Stimulated activated CD8-positive, alpha-beta memory T cell treated with anti-CD3 and anti-CD28 coated beads, Interleukin-7, amount 100 ng/mL, for 48 hours (primary cell): ENCODE measurements around the gene ZNF674.

Experiments used
- DNase-seq, 2 donors: peaks; one replicate each; pipeline ENCODE4 v3.0.0-alpha.2; 2020; ENCODE audit warnings: low read depth in 1 of 2; ENCODE audit errors: extremely low read depth in 1 of 2

The ZNF674 gene

GRCh38 chrX:46545111-46546005, at the start of gene ZNF674:
ZNF674 (minus strand) TSS chrX:46545421; CDS start chrX:46542087, 3,334 bp downstream.
- peak; percentile 83 to 89 for DNase-seq

GRCh38 chrX:46589977-46590723, 44.9 kb upstream of the ZNF674 start:
- DNase-seq: no peak

- no peak for DNase-seq
Measured at GRCh38 chrX:46588263-46588662, 43.0 kb upstream of the ZNF674 start.

GRCh38 chrX:46587753-46588171, 42.5 kb upstream of the ZNF674 start:
- DNase-seq: no peak

GRCh38 chrX:46587158-46587557, 41.9 kb upstream of the ZNF674 start:
- DNase-seq: no peak

- DNase-seq: no peak
Measured at GRCh38 chrX:46584736-46585135, 39.5 kb upstream of the ZNF674 start.

GRCh38 chrX:46582966-46583365, 37.7 kb upstream of the ZNF674 start:
- no peak for DNase-seq

GRCh38 chrX:46582325-46582724, 37.1 kb upstream of the ZNF674 start:
- DNase-seq: no peak

- DNase-seq: no peak
Measured at GRCh38 chrX:46580613-46581012, 35.4 kb upstream of the ZNF674 start.

GRCh38 chrX:46579250-46579649, 34.0 kb upstream of the ZNF674 start:
- DNase-seq: no peak

- DNase-seq: no peak
Measured at GRCh38 chrX:46577221-46578005, 32.2 kb upstream of the ZNF674 start.

GRCh38 chrX:46576458-46576857, 31.2 kb upstream of the ZNF674 start:
- no peak for DNase-seq

GRCh38 chrX:46575991-46576392, 30.8 kb upstream of the ZNF674 start:
- DNase-seq: no peak

GRCh38 chrX:46575586-46575985, 30.4 kb upstream of the ZNF674 start:
- DNase-seq: no peak

GRCh38 chrX:46574774-46575381, 29.7 kb upstream of the ZNF674 start:
- DNase-seq: no peak

- peak in 1 of 2 donors; percentile 23 for DNase-seq
Measured at GRCh38 chrX:46573892-46574773, 28.9 kb upstream of the ZNF674 start.

- DNase-seq: peak; percentile 37
Measured at GRCh38 chrX:46573331-46573891, 28.2 kb upstream of the ZNF674 start, which contains the start of gene CHST7. CHST7 (plus strand) TSS chrX:46573765; CDS start chrX:46573932, 167 bp downstream.

- no peak for DNase-seq
Measured at GRCh38 chrX:46572340-46572936, 27.2 kb upstream of the ZNF674 start.
